A673 (cell line): Measurements from ENCODE around the gene CETP. TPM values are rescaled to one million over a fixed set of nuclear protein-coding genes. Genes with fewer than 3 reads are reported as not detected.

Source experiments
- BruUV-seq: library from RNA; stranded (reverse); fragments of 400-500 nt; replicated peaks from 2 replicates; lab custom pipeline; 2021; lab: Mats Ljungman, UMichigan
- CTCF ChIA-PET: fragments of 300-600 bp; sonication (Branson Sonifier 250); formaldehyde crosslinking; loops from one replicate; lab custom pipeline; 2022; ENCODE audit warnings: antibody characterized with exemption; lab: Charles Lee
- POLR2A ChIA-PET: fragments of 300-600 bp; sonication (Branson Sonifier 250); formaldehyde crosslinking; loops from one replicate; lab custom pipeline; 2022; ENCODE audit warnings: antibody characterized with exemption; ENCODE audit not compliant: low non-redundant PET; lab: Charles Lee
- DNase-seq: peaks from one replicate; pipeline ENCODE4 v3.0.0-alpha.2; 2015; ENCODE audit warnings: low spot score
- H3K27ac ChIP-seq: fragments of 200-600 bp; sonication (generic); 2 replicates; pipeline ENCODE4 v1.5.1; 2016; ENCODE audit warnings: mixed run types, low read depth, mild to moderate bottlenecking, mixed read lengths, antibody characterized with exemption, low read length; ENCODE audit not compliant: poor library complexity, severe bottlenecking
- H3K27me3 ChIP-seq: fragments of 200-600 bp; sonication (generic); replicated peaks from 2 replicates; pipeline ENCODE4 v1.6.1; 2017; ENCODE audit warnings: mixed run types, low read depth, mild to moderate bottlenecking, mixed read lengths, antibody characterized with exemption, low read length; ENCODE audit not compliant: insufficient read depth, poor library complexity
- H3K36me3 ChIP-seq: fragments of 200-600 bp; sonication (generic); 2 replicates; pipeline ENCODE4 v1.6.1; 2016; ENCODE audit warnings: mixed run types, mild to moderate bottlenecking, mixed read lengths, antibody characterized with exemption, low read length; ENCODE audit not compliant: insufficient read depth, poor library complexity, severe bottlenecking
- H3K4me1 ChIP-seq: fragments of 200-600 bp; sonication (generic); 2 replicates; pipeline ENCODE4 v1.6.1; 2017; ENCODE audit warnings: mixed run types, mild to moderate bottlenecking, mixed read lengths, antibody characterized with exemption, low read length; ENCODE audit not compliant: insufficient read depth, poor library complexity, severe bottlenecking
- H3K4me3 ChIP-seq: fragments of 200-600 bp; sonication (generic); 2 replicates; pipeline ENCODE4 v1.5.1; 2016; ENCODE audit warnings: low read depth, mixed run types, mild to moderate bottlenecking, mixed read lengths, low read length; ENCODE audit not compliant: poor library complexity, severe bottlenecking
- H3K9me3 ChIP-seq: fragments of 200-600 bp; sonication (generic); 2 replicates; pipeline ENCODE4 v1.6.1; 2016; ENCODE audit warnings: mixed run types, low read depth, mild to moderate bottlenecking, mixed read lengths, antibody characterized with exemption, low read length; ENCODE audit not compliant: poor library complexity, severe bottlenecking
- EZH2 ChIP-seq: fragments of 200-600 bp; sonication (generic); IDR thresholded peaks from 2 replicates; pipeline ENCODE4 v1.6.1; 2017; ENCODE audit warnings: borderline replicate concordance, low read depth, mild to moderate bottlenecking, mixed read lengths, antibody characterized with exemption, low read length; ENCODE audit not compliant: poor library complexity, severe bottlenecking
- intact Hi-C: fragments of 100-400 bp; cut with micrococcal nuclease; formaldehyde crosslinking; loops from one replicate; pipeline ENCODE4 v1.10.0; 2022; ENCODE audit not compliant: unreplicated experiment
- total RNA-seq: library from RNA; stranded (reverse); gene quantifications from 2 replicates; pipeline ENCODE4 v1.2.3, GENCODE V29; 2021
- TF ChIP-seq, protein P1 (sequence below): fragments of 300-800, 200-600 bp; sonication (generic); conservative IDR thresholded peaks from 2 replicates; pipeline ENCODE4 v1.5.1; 2017; ENCODE audit warnings: low read depth, mild to moderate bottlenecking, antibody characterized with exemption, low read length, moderate library complexity, mixed read lengths

Gene CETP
- total RNA-seq, 1 experiment from 2014 or later: not detected

DNA sequence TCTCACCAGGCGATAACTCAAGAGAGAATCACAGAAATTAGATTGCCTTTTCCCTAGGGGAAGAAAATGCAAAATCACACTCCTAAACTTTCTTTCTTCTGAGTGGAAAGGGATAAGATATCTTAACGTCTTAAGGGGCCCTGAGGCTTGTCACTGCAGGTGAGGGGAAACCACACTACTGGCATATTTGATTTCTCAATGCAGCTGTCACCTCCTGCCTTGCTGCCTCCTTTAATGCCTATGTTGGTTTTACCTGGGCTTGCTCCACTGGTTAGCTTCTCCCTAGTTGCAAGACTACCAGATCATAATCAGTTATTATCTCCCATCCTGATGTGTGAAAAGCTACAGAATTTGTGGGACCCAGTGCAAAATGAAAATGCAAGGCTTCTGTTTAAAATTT lies 34.3 kb upstream of the CETP start:
- BruUV-seq: no TSS peak
- no peaks in the 10 kb centered on the region for H3K9me3 ChIP-seq
- no peaks in the 10 kb centered on the region for H3K36me3 ChIP-seq
- POLR2A ChIA-PET: no interaction called here
- CTCF ChIA-PET: no interaction called here
- no peak overlapping the region for H3K27ac ChIP-seq
- H3K4me3 ChIP-seq: no peak overlapping the region
- TF ChIP-seq EZH2: no peak
- TF ChIP-seq, protein P1, sequence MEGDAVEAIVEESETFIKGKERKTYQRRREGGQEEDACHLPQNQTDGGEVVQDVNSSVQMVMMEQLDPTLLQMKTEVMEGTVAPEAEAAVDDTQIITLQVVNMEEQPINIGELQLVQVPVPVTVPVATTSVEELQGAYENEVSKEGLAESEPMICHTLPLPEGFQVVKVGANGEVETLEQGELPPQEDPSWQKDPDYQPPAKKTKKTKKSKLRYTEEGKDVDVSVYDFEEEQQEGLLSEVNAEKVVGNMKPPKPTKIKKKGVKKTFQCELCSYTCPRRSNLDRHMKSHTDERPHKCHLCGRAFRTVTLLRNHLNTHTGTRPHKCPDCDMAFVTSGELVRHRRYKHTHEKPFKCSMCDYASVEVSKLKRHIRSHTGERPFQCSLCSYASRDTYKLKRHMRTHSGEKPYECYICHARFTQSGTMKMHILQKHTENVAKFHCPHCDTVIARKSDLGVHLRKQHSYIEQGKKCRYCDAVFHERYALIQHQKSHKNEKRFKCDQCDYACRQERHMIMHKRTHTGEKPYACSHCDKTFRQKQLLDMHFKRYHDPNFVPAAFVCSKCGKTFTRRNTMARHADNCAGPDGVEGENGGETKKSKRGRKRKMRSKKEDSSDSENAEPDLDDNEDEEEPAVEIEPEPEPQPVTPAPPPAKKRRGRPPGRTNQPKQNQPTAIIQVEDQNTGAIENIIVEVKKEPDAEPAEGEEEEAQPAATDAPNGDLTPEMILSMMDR: no peak
- no peaks in the 10 kb centered on the region for H3K27me3 ChIP-seq
- DNase-seq: no peak
- H3K4me1 ChIP-seq: peaks cover 11% of the 10 kb centered on the region
- intact Hi-C loops: no loop called here

DNA sequence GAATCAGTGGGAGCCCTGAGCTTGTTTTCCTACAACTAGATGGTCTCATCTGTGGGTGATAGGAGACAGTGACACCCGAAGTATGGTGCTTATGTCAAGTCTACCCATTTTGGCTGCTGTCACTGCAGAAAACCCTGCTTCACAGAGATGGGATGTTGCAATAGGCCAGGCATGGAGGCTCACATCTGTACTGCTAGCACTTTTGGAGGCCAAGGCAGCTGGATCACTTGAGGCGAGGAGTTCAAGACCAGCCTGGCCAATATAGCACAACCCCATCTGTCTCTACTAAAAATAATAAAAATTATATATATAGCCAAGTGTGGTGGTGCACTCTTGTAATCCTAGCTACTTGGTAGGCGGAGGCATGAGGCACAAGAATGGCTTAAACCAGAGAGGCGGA lies 32.1 kb upstream of the CETP start:
- H3K4me1 ChIP-seq: peaks cover 11% of the 10 kb centered on the region
- POLR2A ChIA-PET: no interaction called here

DNA sequence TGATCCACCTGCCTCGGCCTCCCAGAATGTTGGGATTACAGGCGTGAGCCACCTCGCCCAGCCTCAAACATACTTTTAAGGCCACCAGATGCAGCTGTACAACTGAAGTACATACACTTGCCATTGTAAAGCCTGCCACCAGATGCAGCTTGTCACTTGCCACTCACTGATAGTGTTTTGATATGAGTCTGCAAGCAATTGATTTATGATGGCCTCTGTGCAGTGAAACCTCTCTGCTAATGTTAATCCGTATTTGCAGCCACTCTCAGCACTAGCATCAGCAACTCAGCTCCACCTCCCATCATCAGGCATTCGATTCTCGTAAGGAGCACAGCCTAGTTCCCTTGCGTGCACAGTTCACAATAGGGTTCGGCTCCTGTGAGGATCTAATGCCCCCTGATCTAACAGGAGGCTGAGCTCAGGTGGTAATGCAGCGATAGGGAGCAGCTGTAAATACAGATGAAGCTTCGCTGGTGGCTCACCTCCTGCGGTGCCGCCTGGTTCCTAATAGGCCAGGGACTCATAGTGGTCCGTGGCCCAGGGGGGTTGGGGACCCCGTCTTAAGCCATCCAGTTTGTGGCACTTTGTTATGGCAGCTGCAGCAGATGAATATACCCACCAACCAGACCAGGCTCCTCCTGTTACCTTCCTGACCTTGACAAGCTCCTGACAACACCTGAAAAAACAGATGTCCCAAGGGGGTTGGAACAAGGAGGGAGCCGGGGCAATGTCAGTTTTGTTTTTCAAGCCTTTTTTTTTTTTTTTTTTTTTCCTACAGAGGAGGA lies 31.1 kb upstream of the CETP start:
- intact Hi-C loops: no loop called here
- no peaks in the 10 kb centered on the region for H3K27me3 ChIP-seq
- peaks cover 18% of the 10 kb centered on the region for H3K36me3 ChIP-seq
- H3K27ac ChIP-seq: peak overlapping the region; percentile 96
- TF ChIP-seq, protein P1: no peak
- TF ChIP-seq EZH2: no peak
- H3K4me3 ChIP-seq: no peak overlapping the region
- BruUV-seq: no TSS peak
- no peak for DNase-seq
- CTCF ChIA-PET: no interaction called here
- no peaks in the 10 kb centered on the region for H3K9me3 ChIP-seq
- POLR2A ChIA-PET: interaction anchor here (0.7 kb wide), 2 partner anchors 130 to 517 kb away, joined by 7 to 15 read pairs; no protein-coding TSS in a partner anchor
- H3K4me1 ChIP-seq: peaks cover 11% of the 10 kb centered on the region

More for the DNA sequence above, 32.1 kb upstream of the CETP start:
- Histone ChIP-seq H3K9me3 (no peaks in the 10 kb centered on the region), H3K27me3 (no peaks in the 10 kb centered on the region), H3K27ac (no peak overlapping the region), H3K4me3 (no peak overlapping the region), H3K36me3 (peaks cover 9% of the 10 kb centered on the region)
- CTCF ChIA-PET: no interaction called here
- no peak for TF ChIP-seq EZH2
- TF ChIP-seq, protein P1: no peak
- no peak for DNase-seq
- no TSS peak for BruUV-seq
- intact Hi-C loops: no loop called here
